SKM-1 treated with dmso at 0.1 percent for 144 hours (cell line): Measurements from ENCODE around the gene CAMK2G.
A peak's percentile ranks its signal among the peaks of the same experiment; 100 is the strongest.
"Not testable (repeated sequence)": the region's sequence is repeated elsewhere in the genome, so short reads cannot be mapped to it uniquely, and the experiment has no call there.

Experiments
- DNase-seq: peaks from one replicate; lab custom pipeline; 2025; ENCODE audit not compliant: unreplicated experiment; lab: John Stamatoyannopoulos, UW

The CAMK2G gene

DNA sequence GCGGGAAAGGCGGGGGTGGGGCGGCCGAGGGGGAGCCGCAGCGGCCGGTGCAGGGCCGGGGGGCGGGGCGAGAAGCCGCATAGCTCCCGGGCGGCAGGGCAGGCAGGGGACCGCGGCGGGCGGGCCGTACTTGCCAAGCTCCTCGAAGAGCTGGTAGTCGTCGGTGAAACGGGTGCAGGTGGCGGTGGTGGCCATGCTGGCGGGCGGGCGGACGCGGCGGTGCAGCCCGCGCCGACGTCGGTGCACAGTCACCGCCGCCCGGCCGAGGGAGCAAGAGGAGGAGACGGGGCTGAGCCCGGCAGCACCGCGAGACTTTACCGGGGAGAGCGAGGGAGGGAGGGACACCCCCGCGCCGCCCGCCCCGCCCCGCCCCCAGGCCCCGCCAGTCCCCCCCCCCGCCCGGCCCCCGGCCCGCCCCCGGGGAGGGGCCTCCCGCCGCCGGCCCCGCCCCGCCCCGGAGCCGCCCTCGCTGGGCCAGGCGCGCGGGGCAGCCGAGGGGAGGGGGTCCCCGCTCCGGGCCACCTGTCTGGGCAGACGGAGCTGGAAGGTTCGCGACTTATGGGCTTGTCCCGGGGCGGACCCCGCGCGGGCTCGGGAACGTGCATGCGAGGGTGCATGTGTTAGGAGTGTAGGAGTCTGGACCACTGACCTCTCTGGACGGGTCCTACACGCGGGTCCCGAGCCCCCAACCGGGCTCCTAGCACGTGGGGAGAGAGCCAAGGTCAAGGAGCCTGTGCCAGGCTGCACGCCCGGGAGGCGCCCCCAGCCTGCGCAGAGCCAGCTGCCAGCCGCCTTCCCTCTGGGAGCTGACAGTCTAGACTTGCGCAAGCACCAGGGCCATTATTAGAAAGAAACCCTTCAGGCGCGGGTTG lies at the start of gene CAMK2G:
Gene CAMK2G, minus strand, starts transcription at position 289 of the 872 bp plus-strand sequence. Its CDS starts 94 bp downstream, at position 195.
- DNase-seq: peak; percentile 81

DNA sequence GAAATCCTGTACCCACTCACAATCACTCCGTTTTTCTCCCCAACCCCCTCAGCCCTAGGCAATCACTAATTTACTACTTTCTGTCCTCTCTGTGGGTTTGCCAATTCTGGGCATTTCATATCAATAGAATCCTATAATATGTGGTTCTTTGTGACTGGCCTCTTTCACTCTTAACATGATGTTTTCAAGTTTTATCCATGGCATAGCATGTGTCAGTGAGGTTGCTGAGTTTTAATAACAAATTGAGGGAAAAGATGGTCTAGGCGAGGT lies 48.4 kb upstream of the CAMK2G start:
- DNase-seq: no peak

DNA sequence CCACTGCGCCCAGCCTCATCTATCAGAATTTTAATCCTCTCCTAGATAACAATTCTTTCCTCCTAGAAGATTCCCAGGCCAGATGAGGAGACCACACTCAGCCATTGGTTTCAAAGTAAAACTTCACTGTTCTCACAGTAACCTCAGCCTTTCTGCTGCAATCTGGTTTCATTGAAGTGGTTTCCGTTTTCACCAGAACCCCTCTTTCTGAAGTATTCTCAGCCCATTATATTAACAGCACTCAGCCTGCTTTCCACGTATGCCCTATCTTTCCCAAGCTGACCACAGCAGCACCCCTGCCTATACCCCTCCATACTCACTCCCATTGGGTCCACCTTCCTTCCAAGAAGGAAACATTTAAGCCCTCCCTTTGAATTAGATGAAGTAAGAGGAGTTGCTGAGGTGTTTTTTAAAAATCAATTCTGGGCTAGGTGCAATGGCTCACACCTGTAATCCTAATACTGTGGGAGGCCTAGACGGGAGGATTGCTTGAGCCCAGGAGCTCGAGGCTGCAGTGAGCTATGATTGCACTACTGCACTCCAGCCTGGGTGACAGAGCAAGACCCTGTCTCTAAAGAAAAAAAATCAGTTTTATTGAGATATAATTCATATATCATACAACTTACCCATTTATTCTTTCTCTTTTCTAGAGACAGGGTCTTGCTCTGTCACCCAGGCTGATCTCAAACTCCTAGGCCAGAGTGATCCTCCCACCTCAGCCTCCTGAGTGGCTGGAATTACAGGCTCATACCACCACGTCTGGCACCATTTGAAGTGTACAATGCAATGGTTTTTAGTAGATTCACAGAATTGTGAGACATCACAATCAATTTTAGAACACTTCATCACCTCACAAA lies 47.9 kb upstream of the CAMK2G start:
- no peak for DNase-seq

DNA sequence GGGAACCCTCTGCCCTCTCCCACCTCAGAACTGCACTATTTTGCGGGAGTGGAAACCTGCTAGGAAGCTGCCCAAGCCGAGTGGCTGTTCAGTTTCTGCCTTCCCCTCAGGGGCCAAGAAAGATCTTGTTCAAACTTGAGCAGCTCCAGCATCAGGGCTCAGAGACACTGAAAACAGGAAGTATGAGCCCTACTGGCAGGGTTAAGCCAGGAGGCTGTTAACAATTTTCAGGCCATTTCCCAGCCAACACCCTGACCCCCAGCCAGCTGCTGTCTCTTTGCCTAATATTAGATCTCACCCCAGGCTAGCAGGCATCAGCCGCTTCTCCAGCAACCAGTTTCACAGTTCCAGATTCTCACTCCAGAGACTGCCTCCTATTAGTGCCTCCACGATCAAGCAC lies 45.7 kb upstream of the CAMK2G start:
- DNase-seq: peak; percentile 88

DNA sequence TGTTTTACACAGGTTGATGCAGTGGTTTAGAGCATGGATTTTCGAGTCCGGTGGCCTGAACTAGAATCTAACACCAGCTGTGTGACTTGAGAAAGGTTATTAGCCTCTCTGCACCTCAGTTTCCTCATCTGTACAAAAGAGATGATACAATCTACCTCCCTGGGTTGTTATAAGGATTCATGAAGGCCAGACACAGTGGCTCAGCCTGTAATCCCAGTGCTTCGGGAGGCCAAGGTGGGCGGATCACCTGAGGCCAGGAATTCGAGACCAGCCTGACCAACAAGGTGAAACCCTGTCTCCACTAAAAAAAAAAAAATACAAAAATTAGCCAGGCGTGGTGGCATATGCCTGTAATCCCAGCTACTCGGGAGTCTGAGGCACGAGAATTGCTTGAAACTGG lies 45.1 kb upstream of the CAMK2G start:
- not testable (repeated sequence) for DNase-seq

DNA sequence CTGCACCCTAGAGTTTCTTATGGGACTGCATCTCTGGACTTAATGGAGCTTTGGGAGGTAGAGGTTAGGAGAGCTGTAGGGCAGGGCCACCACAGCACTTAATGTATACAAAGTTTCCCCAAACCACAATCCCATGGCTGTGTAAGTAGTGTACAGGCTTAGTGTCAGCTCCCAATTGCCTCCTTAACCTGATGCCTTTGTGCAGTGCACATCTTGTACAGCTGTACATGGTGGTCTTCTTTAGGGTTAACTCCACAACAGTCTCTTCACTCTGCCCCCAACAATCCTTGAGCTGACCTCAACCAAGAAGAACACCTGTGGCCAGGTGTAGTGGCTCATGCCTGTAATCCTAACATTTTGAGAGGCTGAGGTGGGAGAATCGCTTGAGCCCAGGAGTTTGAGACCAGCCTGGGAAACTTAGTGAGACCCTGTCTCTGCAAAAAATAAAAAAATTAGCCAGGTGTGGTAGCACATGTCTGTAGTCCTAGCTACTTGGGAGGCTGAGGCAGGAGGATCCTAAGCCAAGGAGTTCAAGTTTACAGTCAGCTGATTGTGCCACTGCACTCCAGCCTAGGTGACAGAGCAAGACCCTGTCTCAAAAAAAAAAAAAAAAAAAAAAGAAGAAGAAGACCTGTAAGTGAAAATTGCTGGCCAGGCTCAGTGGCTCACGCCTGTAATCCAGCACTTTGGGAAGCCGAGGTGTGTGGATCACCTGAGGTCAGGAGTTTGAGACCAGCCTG lies 43.4 kb upstream of the CAMK2G start:
- no peak for DNase-seq

DNA sequence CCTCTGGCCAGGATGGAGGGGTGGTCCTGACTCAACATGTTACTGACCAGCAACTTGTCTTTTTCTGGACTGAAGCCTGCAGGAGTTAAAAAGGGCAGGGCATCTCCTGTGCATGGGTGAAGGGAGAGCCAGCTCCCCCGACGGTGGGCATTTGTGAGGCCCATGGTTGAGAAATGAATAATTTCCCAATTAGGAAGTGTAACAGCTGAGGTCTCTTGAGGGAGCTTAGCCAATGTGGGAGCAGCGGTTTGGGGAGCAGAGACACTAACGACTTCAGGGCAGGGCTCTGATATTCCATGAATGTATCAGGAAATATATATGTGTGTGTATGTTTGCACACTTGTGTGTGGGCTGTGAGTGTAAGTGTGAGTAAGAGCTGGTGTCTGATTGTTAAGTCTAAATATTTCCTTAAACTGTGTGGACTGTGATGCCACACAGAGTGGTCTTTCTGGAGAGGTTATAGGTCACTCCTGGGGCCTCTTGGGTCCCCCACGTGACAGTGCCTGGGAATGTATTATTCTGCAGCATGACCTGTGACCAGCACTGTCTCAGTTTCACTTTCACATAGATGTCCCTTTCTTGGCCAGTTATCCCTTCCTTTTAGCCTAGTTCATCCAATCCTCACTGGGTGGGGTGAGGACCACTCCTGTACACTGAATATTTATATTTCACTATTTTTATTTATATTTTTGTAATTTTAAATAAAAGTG lies 42.6 kb upstream of the CAMK2G start:
- no peak for DNase-seq

DNA sequence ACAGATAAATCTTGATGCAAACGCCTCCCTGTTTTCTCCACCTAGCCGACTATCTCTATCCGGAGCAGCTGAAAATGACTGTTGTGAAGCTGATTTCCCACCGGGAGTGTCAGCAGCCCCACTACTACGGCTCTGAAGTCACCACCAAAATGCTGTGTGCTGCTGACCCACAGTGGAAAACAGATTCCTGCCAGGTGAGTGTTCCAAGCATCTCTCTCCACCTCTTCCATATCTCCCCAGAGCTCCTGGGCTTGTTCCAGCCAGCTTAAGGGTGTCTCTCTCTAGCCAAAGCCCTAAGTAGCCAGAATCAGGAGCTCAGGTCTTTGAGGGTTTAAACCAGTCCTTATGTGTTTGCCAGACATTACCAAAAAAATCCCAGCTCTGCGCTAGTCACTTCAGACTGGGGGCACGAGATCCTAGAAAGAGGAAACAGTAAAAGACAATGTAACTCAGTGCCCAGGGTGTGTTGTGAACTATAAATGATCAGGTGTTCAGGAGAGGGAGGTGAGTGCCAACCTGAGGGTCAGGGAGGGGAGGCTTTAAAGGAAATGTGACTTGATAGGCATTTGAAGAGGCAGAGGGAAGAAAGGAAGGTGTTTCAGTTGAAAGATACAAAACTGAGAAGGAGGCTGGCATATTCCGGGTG lies 41.0 kb upstream of the CAMK2G start:
- DNase-seq: no peak

DNA sequence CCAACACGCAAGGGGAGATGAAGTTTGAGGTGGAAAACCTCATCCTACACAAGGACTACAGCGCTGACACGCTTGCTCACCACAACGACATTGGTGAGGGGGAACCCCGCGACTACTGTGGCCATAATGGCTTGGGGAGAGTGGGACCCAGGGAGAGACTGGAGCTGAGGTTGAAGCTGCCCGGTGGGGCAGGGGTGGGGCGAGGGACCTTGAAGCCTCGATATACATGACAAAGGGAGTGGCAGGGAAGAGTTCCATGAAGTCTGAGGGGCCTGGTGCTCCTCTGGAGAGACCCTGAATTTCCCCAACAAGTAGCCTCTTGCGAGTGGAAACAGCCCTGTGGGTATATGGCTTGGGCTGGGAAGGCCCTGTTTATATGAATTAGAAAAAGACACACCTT lies 39.7 kb upstream of the CAMK2G start:
- no peak for DNase-seq

DNA sequence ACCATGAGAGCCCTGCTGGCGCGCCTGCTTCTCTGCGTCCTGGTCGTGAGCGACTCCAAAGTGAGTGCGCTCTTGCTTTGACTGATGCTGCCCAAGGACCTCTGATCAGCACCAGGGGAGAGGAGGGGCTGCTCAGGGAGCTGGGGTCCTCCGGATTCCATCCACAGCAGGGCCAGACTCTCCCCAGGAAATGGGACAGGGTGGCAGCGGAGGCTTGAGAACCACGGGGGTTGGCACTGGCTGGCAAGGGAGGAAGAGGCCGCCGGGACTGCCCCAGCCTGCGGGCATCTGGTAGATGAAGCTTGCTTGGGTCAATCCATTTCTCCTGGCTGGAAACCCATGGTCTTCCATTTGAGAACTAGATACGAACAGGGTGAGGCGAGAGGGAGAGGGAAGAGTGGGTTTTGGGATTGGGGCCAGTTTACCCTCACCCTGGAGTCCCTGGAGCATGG lies 37.2 kb upstream of the CAMK2G start:
- no peak for DNase-seq

DNA sequence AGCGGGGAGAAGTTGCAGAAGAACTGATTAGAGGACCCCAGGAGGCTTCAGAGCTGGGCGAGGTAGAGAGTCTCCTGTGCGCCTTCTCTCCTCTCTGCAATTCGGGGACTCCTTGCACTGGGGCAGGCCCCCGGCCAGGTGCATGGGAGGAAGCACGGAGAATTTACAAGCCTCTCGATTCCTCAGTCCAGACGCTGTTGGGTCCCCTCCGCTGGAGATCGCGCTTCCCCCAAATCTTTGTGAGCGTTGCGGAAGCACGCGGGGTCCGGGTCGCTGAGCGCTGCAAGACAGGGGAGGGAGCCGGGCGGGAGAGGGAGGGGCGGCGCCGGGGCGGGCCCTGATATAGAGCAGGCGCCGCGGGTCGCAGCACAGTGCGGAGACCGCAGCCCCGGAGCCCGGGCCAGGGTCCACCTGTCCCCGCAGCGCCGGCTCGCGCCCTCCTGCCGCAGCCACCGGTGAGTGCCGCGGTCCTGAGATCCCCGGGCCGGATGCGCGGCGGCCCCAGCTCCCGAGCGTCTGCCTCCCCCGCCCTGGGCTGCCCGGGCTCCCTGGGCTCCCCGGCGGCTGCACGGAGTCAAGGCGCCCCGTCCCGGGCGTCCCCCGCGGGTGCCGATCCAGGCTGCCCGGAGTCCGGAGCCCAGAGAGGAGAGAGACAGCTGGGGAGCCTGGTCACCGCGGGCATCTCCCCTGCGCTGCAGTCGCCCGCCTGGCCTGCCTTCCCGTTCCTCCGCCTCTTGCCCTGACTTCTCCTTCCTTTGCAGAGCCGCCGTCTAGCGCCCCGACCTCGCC lies 36.6 kb upstream of the CAMK2G start, which contains the start of gene PLAU:
Gene PLAU, plus strand, starts transcription at position 369 of the 789 bp plus-strand sequence. CDS start 424 bp downstream, outside the sequence.
- peak; percentile 31 for DNase-seq

DNA sequence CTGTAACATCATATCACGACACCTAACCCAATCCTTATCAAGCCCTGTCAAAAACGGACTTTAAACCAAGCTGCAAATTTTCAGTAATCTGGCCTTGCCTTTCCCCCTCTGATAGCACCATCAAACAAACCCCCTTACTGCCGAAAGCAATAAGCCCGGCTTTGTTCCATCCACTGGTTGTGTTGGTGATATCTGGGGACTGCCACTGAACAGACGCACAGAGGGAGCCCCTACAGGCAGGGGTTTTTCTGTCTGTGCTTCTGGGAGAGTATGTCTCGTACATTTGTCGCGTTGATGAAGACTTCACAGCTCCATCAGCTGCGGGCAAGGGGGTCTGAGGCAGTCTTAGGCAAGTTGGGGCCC lies 36.0 kb upstream of the CAMK2G start:
- DNase-seq: no peak

DNA sequence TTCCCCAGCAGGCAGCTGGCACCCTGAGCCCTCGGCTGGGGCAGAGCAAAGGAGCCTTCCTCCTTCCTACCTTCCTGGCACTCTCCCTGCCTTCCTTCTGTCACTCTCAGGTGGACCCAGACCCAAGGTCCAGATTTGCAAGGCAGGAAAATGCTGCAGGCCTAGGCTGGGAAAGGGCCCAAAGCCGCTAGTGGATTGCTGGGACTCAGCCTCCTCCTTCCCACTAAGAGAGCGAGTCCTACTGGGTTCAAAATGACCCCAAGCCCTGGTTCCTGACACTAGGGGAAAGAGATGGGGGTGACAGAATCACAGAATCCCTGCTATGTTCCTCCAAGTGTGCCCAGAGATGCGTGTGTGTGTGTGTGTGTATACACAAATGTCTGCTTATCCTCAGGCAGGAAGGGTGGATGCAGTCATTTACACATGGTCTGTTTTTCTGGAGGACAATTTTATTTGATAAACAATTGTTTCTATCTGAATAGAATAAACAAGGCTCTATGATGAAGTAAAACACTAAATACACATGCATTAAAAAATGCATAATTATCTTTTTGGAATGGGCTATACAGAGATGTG lies 35.3 kb upstream of the CAMK2G start:
- no peak for DNase-seq

DNA sequence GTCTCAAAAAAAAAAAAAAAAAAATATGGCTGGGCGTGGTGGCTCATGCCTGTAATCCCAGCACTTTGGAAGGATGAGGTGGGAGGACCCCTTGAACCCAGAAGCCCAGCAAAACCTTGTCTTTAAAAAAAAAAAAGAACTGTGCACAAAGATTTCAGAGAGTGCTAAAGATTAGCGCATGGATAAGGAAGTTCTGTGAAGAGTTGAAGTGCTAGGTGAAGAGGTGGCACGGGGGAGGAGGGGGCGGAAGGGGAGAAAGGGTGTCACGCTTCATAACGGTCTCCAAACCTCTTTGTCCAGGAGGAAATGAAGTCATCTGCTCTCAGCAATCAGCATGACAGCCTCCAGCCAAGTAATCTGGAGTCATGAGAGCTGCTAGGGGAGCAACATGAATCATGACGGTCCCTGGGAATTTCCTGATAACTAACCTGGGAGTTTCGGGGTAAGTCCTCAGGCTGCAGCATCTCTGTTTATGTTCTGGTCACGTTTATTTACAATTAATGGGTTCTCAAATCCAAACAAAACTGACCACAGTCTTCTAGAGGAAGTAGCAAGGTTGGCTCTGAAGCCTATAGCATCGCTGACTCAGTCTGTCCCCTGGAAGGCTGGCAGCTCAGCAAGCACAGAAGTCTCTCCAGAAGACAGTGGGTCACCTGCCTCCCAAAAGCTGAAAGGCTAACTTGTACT lies 34.6 kb upstream of the CAMK2G start:
- peak; percentile 94 for DNase-seq

DNA sequence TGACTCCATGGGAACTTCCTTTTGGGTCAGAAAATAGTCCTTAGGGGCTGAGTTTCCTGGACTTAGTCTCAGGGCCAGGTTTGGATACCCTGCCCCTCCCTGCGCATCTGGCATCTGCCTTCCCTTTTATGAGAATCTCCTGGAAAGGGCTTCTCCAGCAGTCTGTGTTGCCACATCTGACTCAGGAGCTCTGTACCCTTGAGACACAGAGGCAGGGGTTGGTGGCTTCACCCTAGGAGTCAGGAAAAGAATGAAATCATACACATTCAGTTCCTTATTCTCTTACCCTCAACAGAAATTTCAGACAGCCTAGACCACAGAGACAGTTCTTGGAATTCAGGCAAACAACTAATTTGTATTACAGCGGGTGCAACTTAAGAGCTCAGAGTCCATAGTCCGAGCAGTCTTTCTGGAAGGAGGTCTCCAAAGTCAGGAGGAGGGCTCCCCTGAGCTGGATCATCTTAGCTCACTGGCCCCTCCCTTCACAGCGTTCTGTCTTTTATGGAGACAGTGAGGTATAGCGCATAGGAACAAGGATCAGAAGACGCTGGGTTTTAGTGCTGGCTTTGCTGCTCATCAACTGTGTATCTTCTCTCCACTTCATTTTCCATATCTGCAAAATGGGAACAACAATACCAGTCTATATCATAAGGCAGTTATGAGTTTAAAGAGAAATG lies 33.6 kb upstream of the CAMK2G start:
- peak; percentile 93 for DNase-seq

DNA sequence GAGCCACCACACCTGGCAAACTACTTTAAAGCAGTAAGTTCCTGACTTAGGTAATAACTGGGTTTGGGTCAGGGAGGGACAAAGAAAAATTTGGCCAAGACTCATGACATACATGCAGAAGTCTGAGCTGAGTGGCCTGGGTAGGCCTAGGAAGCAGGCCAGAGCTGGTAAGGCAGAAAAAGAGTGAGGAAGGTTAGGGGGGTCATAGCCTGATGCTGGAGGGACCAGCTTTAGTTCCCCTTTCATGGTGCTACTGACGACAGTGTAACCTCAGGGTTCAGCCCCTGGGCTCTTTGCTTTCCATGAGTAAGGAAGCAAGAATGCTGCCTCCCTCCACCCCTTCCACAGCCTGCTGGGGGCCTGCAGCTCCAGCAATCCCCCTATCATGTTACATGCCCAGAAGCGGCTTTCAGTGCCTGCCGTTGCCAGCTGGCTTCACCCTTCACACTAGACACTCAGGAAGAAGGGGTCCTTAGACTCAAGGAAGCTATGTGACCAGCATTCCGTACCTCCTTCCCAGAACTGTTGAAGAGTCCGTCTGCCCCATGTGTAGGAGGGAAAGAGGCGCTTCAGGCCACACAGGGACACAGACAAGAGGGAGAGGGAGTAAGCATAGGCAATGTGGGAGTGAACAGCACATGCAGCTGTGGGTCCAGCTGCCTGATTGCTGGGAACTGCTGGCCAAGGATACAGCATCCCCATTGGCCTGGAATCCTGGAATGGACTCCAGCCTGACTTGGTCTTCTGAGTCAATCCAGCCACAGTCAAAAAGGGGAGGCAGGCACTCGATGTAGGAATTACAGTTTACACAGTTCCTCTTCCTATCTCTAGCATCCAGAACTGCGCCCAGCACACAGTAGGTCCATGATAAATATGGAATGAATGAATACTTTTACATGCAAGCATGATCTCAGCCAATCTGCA lies 32.4 kb upstream of the CAMK2G start:
- DNase-seq: peak; percentile 75
